Stimulated activated CD4-positive, alpha-beta T cell treated with anti-CD3 and anti-CD28 coated beads, Interleukin-15, amount 100 ng/mL, for 1 hour (primary cell): Measurements from ENCODE around the gene FYCO1.

Source experiments
- DNase-seq, 2 donors: peaks; one replicate each; pipeline ENCODE4 v3.0.0-alpha.2; 2020; ENCODE audit warnings: low read depth in 1 of 2, low spot score in 1 of 2

The FYCO1 gene

DNA sequence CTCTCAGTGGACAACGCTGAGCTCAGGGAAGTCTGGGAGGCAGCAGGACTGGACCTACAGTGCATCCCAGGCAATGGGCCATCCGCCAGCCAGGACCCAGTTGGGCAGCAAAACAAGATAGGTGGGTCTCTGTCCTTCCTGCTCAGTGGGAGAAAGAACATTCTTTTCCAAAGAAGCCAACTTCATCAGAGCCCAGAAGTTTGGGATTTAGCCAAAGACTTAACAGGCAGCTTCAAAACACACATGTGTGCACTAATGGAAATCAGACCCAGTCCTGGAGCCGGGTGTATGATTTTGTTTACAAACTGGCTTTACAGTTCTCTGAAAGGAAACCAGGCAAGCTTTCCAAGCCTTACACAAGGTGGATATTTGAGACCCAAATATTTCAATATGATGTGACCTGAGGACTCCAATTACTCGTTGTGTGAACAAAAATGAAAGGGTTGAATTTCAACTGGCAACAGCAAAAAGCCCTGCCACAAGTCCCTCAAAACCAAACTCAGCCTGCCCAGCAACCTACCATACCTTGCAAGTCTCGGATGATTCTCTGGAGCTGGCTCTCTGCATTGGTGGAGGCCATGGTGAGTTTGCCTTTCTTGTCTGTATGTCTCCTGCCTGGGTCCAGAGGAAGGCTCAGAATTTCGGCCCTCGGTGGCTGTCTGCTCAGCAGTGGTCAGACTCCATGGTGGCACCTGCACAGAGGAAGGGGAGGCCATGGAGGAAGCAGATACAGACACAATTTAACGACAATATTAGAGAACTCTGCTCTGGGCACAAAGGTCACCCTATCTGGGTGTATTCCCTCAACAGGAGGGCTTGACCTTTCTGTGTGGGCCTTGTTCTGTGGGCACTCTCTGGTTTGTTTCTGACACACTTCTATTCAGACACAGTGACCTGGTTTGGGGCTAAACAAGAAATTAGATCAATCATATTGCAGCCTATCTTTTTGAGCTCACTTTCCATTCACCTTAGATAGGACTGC, 11.0 kb downstream of the FYCO1 start:
- no peak for DNase-seq

DNA sequence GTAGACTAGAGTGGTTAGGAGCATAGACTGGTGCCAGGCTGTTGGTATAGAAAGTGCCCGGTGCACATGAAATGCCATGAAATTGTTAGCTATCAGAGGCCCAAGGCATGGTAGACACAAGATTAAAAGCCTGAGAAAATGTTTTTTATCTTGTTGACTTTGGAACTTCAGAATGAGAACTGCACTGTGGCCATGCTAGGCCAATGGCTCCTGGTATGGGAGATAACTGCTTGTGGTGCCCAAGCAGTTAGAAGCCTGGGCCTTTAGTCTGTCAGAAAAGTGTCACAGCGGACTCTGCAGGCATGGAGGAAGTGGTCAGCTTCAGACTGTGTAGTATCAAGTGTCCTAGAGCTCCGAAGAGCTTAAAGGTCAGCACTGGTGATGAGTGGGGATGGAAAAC, 11.9 kb downstream of the FYCO1 start:
- no peak for DNase-seq

DNA sequence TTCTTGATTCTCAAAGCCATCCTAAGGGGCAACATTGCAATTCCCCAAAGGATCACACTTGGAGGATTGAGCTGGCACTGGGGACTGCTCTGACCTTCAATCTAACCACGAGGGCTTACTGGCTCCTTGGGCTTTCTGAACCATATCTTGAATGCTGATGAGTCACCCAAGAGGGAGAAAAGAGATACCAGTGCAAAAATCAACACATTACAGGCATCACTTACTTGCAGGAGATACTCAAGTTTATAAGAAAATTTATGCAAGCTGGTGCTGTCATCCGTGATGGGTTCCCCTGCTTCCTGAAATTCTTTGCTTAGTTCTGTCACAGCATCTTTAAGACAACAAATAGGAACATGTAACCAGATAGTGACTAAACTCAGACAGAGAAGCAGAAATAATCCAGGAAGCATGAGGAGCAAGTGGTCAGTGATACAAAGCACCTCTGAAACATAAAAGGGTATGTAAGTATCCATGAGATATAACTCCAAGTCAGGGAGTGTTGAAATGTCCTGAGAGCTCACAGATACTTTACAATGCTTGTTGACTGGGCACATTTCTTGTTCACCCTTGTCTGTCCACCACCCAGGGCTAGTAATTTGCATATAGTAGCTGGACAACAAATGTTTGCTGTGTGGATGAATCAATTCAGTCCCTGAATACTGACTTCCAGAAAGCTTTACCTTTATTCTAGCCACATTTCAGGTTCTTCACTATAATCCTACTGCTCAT, 14.1 kb downstream of the FYCO1 start:
- DNase-seq, result no peak

DNA sequence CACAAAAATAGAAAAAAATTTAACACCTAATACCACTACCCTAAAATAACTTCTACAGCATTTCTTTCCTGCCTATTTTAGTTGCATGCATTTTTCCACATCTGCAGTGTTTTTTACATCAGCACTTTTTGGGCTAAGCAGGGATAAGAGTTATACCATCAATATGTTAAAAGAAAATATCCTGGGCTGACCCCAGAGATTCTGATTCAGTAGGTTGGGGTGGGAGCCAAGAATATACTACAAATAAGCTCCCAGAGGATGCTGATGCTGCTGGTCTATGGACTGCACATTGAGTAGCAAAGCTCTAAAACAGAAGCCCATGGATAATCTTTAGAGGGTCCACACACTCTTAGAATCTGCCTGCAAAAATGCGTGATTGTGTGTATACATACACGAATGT, 14.8 kb downstream of the FYCO1 start:
- no peak for DNase-seq

DNA sequence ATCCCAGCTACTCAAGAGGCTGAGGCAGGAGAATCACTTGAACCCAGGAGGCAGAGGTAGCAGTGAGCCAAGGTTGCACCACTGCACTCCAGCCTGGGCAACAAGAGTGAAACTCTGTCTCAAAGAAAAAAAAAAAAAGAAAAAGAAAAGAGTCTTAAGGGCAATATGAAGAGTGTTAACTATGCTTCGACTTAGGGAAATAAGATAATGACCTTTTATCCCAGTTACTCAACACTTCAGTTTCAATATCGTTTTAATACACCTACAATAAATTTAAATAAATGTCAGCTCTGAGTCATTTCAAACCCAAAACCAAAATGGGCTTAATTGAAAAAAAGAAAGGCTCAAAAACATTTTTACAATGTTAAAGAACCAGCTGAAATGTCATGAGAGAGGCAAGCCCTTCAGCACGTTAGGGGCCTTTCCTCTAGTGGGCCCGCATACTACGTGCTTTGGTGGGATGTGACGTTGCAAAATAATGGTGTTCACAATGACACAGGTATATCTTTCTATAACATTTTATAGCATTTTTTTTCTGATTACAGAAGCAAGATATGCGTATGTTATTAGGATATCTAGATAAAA, 15.3 kb downstream of the FYCO1 start:
- DNase-seq, result no peak

DNA sequence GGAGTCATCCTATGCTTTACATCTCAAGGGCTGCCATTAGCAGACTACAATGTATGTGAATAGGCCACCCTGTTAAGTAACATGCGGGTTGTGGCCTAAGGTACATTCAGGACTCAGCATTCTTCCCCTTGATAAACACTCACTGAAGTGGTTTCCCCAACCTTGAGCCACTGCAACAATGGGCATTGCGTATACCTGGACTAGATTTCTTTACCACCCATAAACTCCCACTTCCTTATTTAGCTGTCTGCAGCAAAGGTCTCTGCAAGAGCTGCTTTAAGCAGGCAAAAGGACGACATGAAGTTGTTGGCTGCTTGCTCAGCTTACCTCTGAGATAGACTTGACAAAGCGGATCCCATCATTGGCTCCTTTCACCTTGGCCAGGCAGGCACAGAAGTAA, 16.2 kb downstream of the FYCO1 start:
- DNase-seq, result no peak

DNA sequence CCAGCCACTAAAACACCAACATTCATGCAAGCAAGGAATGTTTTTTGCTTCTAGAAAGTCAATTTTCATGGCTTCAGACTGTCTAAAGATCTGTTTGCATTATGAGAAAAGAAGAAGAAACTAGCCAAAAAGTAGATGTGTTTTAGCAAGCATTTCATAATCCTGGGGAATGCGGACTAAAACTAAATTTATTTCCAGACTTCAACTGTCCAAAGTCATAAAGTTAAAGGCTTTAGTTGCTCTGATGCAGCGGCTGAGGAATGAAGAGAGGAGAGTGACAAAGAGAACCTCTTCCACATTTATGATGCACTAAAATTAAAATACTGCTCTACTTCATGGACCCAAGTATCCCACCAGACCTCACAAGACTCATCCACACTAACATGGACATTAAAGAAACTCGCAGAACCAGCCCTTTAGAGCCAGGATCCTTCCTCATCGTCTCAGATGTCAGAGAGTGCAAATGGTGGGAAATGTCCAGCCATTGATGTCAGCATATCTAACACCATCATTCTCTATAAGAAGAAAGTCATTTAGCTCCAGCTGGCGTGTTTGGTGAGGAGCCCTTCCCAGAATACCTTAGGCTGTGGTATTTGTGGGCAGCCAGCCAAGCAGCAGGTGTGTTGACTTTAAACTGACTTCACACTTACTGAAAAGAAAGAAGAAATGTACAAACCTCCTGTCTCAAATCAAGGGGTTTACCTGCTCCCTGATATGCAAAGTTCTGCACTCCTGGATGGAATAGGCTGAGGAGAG, 17.4 kb downstream of the FYCO1 start:
- DNase-seq, result no peak

DNA sequence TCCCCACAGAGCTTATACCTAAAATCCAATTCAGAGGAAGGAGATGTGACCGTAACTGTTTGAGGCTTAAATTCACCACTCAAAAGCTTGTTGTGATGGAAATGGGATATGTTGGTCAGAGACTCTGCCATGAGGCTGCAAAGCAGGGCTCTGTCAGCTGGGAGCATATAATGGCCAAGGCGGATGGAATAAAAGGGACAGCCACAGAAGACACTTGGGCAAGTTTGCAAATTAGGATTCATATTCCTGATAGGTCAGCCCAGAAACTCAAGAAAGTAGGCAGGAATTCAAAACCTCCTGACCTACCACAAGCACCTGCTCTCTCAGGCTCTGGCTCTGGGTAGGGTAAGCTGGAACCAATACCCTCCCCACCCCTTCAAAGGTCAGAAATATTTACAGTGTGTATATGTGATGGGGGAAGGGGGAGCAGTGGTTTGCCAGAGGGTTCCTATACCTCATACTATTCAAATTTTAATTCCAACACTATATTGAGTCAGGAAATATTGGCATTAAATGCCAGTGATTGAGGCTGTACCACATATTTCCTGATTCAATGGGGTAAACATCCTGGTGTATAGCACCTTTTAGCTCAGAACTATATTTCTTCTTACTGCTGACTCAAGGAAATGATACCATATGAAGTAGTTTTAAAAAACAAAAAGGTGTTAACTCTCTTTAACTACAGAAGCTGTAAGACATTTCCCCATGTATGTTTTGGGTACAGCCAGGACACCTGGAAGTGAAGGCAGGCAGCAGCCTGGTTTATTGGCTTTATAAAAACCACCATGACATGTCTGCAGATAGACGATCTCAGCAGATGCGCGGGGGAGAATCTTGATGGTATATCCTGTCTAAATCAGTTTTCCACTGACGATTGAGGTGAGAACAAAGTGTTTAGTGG, 19.2 kb downstream of the FYCO1 start:
- DNase-seq, result no peak

DNA sequence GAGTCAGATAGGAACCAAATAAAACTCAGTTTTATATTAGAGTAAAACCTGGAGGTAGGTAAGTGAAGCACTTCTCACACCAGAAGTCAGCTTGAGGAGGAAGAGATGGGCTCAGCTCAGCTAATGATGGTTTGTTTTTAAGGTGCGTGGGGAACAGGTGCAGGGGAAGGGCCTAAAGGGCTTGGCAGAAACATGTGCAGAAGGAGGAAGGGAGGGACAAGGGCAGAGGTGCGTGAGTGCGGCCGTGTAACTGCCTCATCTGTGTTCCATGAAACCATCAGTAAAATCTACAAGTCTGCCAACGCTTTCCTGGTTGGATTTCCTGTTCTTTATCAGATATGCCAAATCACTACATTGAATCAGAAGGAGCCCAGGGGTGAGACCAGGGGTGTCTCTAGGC, 19.9 kb downstream of the FYCO1 start:
- no peak for DNase-seq

DNA sequence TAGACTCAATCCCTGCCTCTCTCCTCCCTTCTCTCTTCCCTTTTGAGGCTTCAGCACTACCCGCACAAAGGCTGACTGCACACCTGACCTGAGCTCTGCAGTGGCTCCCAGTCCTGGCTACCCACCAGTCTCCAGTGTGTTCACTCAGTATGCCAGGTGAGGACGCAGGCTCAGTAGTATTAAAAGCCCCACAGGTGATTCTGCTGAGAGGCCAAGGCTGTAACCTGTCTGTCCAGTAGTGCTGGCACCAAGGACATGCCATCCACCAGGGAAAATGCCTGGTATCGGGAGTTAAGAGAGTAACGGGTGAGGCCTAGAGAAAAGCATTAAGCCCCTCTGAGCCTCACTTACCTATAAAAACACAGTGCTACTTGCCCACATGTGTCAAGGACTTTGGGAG, 20.9 kb downstream of the FYCO1 start:
- no peak for DNase-seq

DNA sequence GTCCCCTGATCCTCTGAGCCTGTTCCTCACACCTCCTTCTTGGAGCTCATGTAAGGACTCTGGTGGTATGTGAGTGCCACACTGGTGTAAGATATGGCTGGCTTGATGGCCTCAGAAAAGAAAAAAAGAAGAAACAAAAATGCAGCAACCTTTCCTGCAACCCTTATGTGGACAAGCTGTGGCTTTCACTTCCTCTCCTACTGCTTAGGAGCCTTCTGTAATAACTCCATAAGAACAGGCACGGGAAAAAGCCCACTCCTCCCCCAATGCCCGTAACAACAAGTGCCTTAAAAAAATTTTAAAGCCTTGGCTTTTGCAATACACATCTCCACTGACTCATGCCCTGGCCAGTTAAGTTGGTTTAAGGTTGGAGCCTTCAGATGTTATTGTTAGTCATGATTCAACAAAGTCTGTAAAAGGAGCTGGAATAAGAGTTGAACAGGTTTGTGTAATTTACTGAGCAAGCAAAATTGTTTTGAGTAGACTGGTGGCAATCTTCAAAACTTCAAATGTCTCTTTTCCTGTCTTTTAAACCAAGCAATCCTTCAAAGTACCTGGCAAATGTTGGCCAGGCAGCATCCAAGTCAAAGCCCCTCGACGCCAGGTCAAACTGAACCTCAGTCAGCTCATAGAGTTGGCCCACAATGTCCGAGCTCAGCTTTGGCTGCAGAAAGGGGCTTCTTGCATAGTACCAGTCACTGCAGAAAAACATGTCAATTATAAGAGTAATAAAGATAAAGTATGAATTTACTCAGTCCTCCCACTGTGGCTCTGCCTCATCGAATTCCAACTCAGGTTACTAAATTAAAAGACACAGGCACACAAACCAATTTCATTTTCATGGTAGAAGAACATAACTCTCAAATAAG, 22.9 kb downstream of the FYCO1 start:
- DNase-seq, result no peak

DNA sequence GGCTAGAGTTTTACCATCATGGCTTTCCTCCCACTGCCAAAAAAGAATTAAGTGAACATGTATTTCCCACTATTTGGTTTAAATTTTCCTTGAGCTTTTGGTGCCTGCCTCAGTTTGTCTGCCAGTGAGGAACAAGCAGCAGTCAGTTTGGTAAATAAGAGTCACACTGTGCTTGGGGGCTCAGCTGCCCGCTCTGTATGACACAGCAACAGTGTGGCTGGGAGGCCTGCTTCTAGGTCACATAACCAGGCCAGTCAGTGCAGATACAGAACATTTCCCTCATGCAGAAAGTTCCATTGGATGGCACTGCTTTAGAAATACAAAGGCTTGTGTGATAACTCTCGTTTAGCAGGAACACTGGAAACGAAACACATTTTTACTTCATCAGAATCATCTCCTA, 25.7 kb downstream of the FYCO1 start:
- DNase-seq, result no peak

DNA sequence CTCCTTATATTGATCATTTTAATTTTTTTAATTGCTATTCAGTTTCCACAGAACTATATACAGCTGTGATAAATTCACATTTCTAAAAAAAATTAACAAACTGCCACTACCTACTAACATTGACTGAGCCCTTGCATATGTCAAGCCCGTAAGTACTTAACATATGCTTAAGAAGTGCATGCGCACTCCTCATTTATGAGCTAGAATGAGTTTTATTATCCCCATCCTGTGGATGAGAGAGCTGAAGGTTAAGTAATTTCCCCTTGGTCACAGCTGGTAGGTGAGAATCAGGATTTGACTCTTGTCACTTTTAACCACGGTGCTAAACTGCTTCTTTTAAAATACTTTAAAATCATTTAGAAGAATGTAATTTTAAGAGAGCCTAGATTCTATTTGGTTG, 26.5 kb downstream of the FYCO1 start:
- DNase-seq, result no peak

DNA sequence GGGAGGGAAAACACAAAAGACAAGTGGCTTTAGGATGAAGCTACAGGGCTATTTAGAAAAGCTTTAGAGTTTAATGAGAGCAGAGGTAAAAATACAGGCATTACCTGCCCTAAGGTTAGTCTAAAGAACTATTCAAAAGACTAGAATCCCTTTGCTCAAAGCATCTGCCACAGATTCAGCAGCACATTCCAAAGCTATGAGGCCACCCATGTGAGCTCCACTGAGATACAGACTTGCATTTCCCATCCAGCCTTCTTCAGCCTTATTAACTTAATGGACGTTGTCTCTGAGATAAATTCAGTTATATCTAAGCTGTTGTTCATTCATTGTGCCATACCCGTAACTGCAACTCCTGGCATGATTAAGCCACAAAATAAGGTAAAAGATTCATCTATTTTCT, 26.9 kb downstream of the FYCO1 start:
- DNase-seq, result no peak

DNA sequence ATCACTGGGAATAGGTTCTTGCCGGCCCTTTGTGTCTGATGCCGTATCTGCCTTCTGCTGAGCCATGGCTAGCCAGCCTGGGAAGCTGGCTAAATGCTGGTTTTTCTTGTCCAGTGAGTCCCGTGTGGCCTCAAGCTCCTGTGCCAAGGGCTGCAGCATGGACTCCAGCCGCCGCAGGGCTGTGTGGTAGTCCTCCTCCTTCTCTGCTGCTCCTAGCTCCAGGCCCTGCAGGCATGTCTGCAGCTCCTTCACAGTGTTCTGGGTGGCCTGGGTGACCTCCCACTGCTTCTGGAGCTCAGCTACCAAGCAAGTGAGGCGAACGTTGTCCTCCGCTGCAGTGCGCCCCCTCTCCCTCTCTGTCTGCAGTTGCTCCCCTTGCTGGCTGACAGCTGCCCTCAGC, 27.5 kb downstream of the FYCO1 start:
- no peak for DNase-seq

DNA sequence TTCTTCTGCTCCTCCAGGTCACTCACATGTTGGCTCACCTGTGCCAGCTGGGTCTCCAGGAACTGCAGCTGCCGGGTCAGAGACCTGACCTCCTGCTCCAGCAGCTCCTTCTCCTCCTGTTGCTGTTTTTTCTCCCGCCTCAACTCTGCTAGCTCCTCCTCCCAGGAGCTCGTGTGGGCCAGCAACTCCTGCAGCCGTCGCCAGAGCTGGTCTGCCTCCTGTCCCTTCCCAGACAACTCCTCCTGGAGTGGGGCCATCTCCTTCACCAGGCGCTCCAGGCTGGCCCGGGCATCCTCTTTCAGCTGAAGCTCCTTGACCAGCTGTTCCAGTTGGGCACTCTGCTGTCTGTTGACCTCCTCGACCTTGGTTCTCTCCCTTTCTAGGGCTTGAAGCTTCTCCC, 27.9 kb downstream of the FYCO1 start:
- DNase-seq, result no peak

DNA sequence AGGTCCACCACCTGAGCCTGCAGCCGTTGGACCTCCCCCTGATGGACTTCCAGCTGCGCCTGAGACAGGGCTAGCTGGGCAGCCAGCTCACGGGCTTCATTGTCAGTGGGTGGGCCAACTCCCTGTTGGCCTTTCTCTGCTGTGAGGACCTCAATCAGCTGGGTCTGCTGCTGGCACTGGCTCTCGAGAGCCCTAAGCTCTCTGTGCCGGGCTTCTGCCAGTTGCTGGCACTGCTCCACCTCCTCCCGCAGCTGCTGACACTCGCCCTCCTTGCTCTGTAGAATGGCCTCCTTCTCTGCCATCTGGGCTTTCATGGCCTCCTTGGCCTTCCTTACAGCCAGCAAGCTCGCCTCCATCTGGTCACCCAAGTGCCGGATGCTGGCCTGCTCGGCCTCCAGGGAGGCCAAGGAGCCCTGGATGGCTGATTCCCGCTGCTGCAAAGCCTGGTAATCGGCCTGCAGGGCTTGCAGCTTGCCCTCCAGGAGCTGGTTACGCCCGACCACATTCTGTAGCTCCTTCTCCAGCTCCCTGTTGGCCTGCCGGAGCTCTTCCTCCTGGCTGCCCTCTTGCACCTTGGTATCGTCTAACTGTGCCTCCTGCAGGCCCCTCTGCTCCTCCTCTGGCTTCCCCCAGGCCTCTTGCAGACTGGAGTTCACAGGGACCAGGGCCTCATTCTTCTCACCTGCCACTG, 28.5 kb downstream of the FYCO1 start:
- DNase-seq, result no peak

DNA sequence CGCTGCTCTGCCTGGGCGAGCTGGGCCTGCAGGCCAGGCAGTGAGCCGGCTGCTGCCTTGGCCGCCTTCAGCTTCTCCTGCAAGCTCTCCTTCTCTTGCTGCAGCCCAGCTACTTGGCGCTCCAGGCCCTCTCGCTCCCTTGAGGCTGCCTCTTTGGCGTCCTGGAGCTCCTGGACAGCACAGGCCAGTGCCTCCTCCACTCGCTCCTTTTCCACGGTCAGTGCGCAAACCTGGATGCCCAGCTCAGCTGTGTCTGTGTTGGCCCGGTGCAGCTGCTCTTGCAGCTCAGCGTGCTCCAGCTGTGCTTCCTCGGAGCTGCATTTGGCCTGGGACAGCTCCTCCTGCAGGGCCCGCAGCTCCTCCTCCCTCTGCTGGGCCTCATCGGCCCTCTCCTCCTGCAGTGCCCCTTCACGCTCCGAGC, 29.2 kb downstream of the FYCO1 start:
- no peak for DNase-seq

DNA sequence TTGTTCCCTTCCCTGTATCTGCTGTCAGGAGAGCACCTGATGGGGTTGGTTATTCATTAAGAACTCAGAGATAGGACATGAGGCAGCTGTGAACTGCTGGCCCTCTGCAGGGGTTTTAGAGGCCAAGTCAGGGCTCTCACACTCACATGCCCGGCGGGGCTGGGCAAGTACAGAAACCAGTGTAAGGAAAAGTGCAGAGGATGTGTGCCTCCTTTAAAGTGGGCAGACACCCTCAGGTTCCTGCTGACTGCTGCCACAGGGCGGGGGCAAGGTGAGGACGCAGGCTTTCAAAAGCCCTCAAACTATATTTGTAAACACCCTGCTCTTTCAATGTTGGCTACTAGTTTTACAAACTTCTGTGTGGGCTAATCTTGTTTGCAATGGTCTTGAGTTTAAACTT, 30.0 kb downstream of the FYCO1 start:
- DNase-seq, result no peak
